Heart right ventricle (tissue), 16 donors: ENCODE data around the gene NOP9. TPM values are rescaled to one million over a fixed set of nuclear protein-coding genes. Genes with fewer than 3 reads are reported as not detected.

ENCODE experiments used
- ATAC-seq, 8 donors: fragments of 200-7000 bp; cut with Tn5 transposase; one replicate each; pipeline ENCODE4 v1.9.1; 2020; ENCODE audit warnings: mild to moderate bottlenecking in 8 of 8, moderate library complexity in 8 of 8, moderate number of reproducible peaks in 1 of 8
- DNase-seq, 2 donors: peaks; one replicate each; pipeline ENCODE4 v3.0.0-alpha.2; 2020
- H3K27ac ChIP-seq, 10 donors: fragments of 200-600 bp; sonication (generic) in 2 of 10; one replicate each; pipeline versions ENCODE4 v1.5.0 to v1.8.0; 2020 to 2022; ENCODE audit warnings: mild to moderate bottlenecking in 3 of 10
- H3K27me3 ChIP-seq, 7 donors: fragments of 200-600 bp; one replicate each; pipeline ENCODE4 v1.8.0; 2021 to 2022; ENCODE audit warnings: mild to moderate bottlenecking in 2 of 7
- H3K36me3 ChIP-seq, 9 donors: fragments of 200-600 bp; sonication (generic) in 1 of 9; one replicate each; pipeline versions ENCODE4 v1.5.0 to v1.8.0; 2020 to 2022; ENCODE audit warnings: mild to moderate bottlenecking in 2 of 9
- H3K4me1 ChIP-seq, 9 donors: fragments of 200-600 bp; sonication (generic) in 1 of 9; one replicate each; pipeline versions ENCODE4 v1.5.0 to v1.8.0; 2020 to 2022; ENCODE audit warnings: mild to moderate bottlenecking in 4 of 9
- H3K4me3 ChIP-seq, 10 donors: fragments of 200-600 bp; sonication (generic) in 2 of 10; one replicate each; pipeline versions ENCODE4 v1.5.0 to v1.8.0; 2020 to 2022; ENCODE audit warnings: mild to moderate bottlenecking in 7 of 10, moderate library complexity in 2 of 10
- H3K9me3 ChIP-seq, 11 donors: fragments of 200-600 bp in 10 of 11; sonication (generic) in 2 of 11; one replicate each; pipeline versions ENCODE4 v1.5.0 to v1.8.0; 2013 to 2022; ENCODE audit warnings: mild to moderate bottlenecking in 2 of 11, control low read depth in 1 of 11, moderate library complexity in 1 of 11
- WGBS, 2 donors: extraction: QIAGEN DNeasy Blood & Tissue Kit; methylation state at CpG; one replicate each; pipeline ENCODE4 v1.1.7; 2013; ENCODE audit warnings: inconsistent platforms in 1 of 2; 5-methylcytosine and 5-hydroxymethylcytosine counted together
- intact Hi-C, 10 donors: fragments of 100-400 bp; cut with DNase I; formaldehyde crosslinking; loops; one replicate each; pipeline versions ENCODE4 v1.11.1 to v1.14.2; 2022
- polyA plus RNA-seq, 2 donors: library from polyadenylated mRNA; stranded (reverse); fragments of 200-250 nt; gene quantifications; one replicate each; pipeline ENCODE4 v1.2.3, GENCODE V29; 2013
- total RNA-seq, 10 donors: library from RNA; stranded (reverse); fragmentation: NEBNext Ultra II Directional in 3 of 10; extraction: Animal tissue kit (Norgen Biotek cat#: 25700) in 3 of 10; gene quantifications; one replicate each; pipeline versions ENCODE4 v1.2.1 to v1.2.4, GENCODE V29; 2021 to 2023
- TF ChIP-seq, protein P1 (sequence below), 9 donors: fragments of 200-600 bp; sonication (generic) in 2 of 9; IDR thresholded peaks; one replicate each; pipeline versions ENCODE4 v1.5.0 to v1.8.0; 2021 to 2022; ENCODE audit warnings: antibody characterized with exemption in 9 of 9, mild to moderate bottlenecking in 5 of 9, moderate library complexity in 1 of 9
- donor health status: Arrhythmogenic right ventricular cardiomyopathy.
- donor health status: ischemic (EF 13 %, LVEDD 7.1; RV severe dilation, severe dysfunction).
- donor health status: healthy with polysubstance abuse.
- donor health status: DM: no; HTN: yes; CAD: no.
- donor health status: DM: no; HTN: no; CAD: no.
- donor health status: ischemic (EF 25% LVEDD 6.9; RV normal size, moderate dysfunction).
- donor health status: ischemic (EF 25% LVEDD 5.7; RV mildly dilated, moderate dysfunction).
- donor health status: healthy.
- donor health status: DM: yes; HTN: yes; CAD: no.
- donor health status: Ischemic cardiomyopathy.
- donor health status: ischemic (EF 35%, LVEDD 5.7; RV mildly dilated, moderate dysfunction).
- donor health status: nonischemic (EF 11% LVEDD 7.7; RV severe dilation, severe dysfunction).
- donor health status: DM: yes; HTN: yes; CAD: no.
- donor health status: PGD.
- donor health status: ischemic (EF 29% LVEDD 5.4; RV normal size, mild dysfunction).
- donor health status: nonischemic (EF 23%, LVEDD 6.1; RV moderate dilation, normal function).

Gene NOP9
- total and polyA plus RNA-seq, 12 donors = 10.7 to 31.9 (median 26.4) TPM

DNA sequence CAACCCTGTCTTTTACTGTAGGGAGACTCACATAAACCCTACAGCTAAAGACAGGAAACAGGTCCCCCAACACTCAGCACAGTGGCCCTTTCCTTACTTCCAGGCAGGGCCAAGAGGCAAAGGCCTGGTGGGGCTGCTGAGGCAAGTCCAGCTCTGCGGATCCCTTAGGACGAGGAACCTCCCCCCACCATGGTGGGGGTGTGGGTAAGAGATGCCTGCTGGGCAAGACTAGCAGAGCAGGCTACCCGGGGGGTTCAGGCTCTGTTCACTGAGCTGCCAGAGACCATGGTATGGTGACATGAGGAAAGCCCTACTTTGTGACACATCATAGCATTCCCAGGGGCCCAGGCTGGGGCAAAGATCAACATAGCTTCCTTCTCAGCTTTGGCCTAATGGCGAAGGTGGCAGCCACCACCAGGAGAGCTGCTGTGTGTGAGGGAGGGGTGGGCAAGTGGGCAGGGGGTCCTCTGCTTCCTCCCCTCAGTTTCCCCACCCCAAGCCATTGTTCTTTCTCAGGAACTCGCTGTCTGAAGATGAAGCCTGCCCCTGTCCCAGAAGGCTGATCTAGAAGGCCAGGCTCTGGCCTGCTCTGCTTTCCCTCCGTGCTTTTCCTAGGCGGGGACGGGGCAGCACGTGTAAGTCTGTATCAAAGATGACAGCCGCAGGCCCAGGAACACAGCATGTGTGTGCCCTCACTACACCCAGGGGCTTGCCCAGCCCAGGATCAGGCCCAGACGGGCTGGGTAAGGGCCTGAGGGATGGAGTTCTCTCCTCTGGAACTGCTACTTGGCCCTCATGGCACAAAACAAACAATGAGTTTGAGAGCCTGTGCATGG lies 47.1 kb upstream of the NOP9 start:
- H3K4me1 ChIP-seq = peaks cover 0 to 9% (median 0%) of the 10 kb centered on the region in 9 donors
- no peak for ATAC-seq
- H3K4me3 ChIP-seq = no peak overlapping the region
- no peaks in the 10 kb centered on the region for H3K9me3 ChIP-seq
- 81 to 83% methylated on average over 11 of the region's 11 CpGs for WGBS, 2 donors
- peaks cover 0 to 18% (median 0%) of the 10 kb centered on the region in 9 donors for H3K36me3 ChIP-seq
- intact Hi-C loops = no loop called here
- no peaks in the 10 kb centered on the region for H3K27me3 ChIP-seq
- TF ChIP-seq, protein P1, sequence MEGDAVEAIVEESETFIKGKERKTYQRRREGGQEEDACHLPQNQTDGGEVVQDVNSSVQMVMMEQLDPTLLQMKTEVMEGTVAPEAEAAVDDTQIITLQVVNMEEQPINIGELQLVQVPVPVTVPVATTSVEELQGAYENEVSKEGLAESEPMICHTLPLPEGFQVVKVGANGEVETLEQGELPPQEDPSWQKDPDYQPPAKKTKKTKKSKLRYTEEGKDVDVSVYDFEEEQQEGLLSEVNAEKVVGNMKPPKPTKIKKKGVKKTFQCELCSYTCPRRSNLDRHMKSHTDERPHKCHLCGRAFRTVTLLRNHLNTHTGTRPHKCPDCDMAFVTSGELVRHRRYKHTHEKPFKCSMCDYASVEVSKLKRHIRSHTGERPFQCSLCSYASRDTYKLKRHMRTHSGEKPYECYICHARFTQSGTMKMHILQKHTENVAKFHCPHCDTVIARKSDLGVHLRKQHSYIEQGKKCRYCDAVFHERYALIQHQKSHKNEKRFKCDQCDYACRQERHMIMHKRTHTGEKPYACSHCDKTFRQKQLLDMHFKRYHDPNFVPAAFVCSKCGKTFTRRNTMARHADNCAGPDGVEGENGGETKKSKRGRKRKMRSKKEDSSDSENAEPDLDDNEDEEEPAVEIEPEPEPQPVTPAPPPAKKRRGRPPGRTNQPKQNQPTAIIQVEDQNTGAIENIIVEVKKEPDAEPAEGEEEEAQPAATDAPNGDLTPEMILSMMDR (IDR thresholded peaks at IDR 0.05) = no peak
- no peak for DNase-seq
- no peak overlapping the region for H3K27ac ChIP-seq

DNA sequence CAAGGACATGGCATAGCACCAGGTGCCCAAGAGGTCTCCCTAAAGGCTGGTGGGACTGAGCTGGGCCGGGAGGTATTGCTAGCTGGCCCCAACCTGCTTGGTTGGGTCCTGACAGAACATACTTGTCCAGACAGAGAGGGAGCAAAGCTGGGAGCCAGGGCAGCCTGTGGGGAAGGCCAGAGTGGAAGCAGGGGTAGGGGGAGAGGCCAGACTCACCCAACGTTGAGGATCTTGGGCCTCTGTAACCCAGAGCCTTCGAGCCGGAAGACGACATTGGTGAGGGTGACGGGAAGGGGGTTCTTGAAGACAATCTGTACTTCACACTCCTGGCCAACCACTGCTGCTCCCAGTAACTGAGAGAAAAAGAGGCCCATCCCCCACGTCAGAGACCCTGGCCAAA lies 45.7 kb upstream of the NOP9 start:
- Histone ChIP-seq H3K36me3 (peaks cover 0 to 18% (median 0%) of the 10 kb centered on the region in 9 donors), H3K27me3 (no peaks in the 10 kb centered on the region), H3K9me3 (no peaks in the 10 kb centered on the region), H3K27ac (no peak overlapping the region), H3K4me3 (no peak overlapping the region), H3K4me1 (peaks cover 0 to 9% (median 0%) of the 10 kb centered on the region in 9 donors)
- ATAC-seq = no peak
- TF ChIP-seq, protein P1 (IDR thresholded peaks at IDR 0.05) = no peak
- DNase-seq = no peak
- 83 to 90% methylated on average over 7 of the region's 7 CpGs for WGBS, 2 donors
- intact Hi-C loops = no loop called here

DNA sequence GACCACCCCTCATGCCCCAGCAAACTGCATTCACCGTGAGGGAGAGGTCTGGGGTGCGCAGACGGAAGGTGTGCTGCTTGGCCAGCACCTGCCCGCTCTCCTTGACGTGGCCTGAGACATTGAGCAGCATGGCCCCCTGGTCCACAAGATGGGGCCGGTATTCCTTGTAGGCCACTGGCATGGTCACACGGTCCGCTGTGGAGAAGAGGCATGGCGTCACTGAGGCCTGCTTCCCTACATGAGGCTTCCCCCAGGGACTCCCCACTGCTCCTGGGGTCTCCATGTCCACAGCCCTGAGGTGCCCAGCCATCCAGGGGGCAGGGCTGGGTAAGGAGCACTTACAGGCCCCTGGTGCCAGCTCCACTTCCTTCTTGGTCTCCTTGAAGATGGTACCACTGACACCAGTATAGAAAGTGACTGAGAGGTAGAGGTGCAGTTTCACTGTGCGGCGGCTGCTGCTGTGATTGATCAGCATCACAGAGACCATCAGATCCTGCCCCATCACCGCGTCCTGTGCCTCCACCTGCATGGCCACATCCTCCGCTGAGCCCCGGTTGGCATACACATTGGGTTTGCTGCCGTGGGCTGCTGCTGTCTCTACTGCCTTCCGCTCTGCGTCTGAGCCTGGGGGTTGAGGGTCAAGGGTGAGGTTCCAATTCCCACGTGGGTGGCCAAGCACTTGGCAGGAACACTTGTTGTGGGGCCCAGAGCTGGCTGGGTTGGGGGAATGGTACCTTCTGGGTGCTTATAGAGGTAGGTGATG lies 44.8 kb upstream of the NOP9 start:
- intact Hi-C loops = no loop called here
- Histone ChIP-seq H3K4me1 (peaks cover 0 to 9% (median 0%) of the 10 kb centered on the region in 9 donors), H3K27me3 (no peaks in the 10 kb centered on the region), H3K36me3 (peaks cover 0 to 18% (median 0%) of the 10 kb centered on the region in 9 donors), H3K9me3 (no peaks in the 10 kb centered on the region), H3K4me3 (no peak overlapping the region), H3K27ac (no peak overlapping the region)
- ATAC-seq (no peak), DNase-seq (no peak)
- TF ChIP-seq, protein P1 (IDR thresholded peaks at IDR 0.05) = no peak
- WGBS, 2 donors = 92 to 94% methylated on average over 19 of the region's 19 CpGs

DNA sequence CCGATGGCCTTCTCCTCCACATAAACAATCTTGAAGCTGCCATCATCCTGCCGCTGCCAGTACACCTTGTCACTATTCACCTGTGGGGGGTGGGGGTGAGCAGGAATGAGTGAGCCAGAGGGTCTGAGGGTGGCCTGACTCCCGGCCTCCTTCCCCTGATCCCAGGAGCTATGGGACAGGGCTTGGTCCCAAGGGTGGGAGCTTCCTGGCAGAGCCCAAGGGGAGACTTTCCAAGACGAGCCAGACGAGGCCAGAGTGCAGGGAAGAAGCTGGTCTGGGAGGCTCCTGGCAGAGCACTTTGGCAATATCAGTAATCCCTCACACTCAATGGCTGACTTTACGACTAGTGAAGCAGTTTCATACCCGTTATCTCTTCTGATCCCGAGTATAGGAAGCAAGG lies 44.2 kb upstream of the NOP9 start:
- 88 to 89% methylated on average over 8 of the region's 8 CpGs for WGBS, 2 donors
- intact Hi-C loops = no loop called here
- DNase-seq (no peak), ATAC-seq (no peak)
- Histone ChIP-seq H3K36me3 (peaks cover 0 to 18% (median 0%) of the 10 kb centered on the region in 9 donors), H3K4me1 (peaks cover 0 to 9% (median 0%) of the 10 kb centered on the region in 9 donors), H3K27me3 (no peaks in the 10 kb centered on the region), H3K9me3 (no peaks in the 10 kb centered on the region), H3K4me3 (no peak overlapping the region), H3K27ac (no peak overlapping the region)
- TF ChIP-seq, protein P1 (IDR thresholded peaks at IDR 0.05) = no peak
